Activated CD8-positive, alpha-beta T cell treated with anti-CD3 and anti-CD28 coated beads for 36 hours (primary cell): ENCODE measurements around the gene CLEC2L. TPM values are rescaled to one million over a fixed set of nuclear protein-coding genes. Genes with fewer than 3 reads are reported as not detected.

ENCODE experiments used
- ATAC-seq: fragments of 200-7000 bp; cut with Tn5 transposase; one replicate; pipeline ENCODE4 v1.10.0; 2021; ENCODE audit warnings: mild to moderate bottlenecking, moderate library complexity
- CTCF ChIA-PET: fragments of 350-600 bp; sonication (Branson Sonifier 250); formaldehyde crosslinking; loops from one replicate; lab custom pipeline; 2021; ENCODE audit warnings: antibody characterized with exemption; lab: Charles Lee
- POLR2A ChIA-PET: fragments of 350-600 bp; sonication (Branson Sonifier 250); formaldehyde crosslinking; loops from one replicate; lab custom pipeline; 2021; ENCODE audit warnings: antibody characterized with exemption; lab: Charles Lee
- DNase-seq: peaks from one replicate; pipeline ENCODE4 v3.0.0-alpha.2; 2020
- H3K27ac Mint-ChIP-seq: one replicate; pipeline ENCODE4 v1.8.0; 2021; ENCODE audit warnings: mild to moderate bottlenecking, mixed read lengths
- H3K27me3 Mint-ChIP-seq: one replicate; pipeline ENCODE4 v1.8.0; 2021; ENCODE audit warnings: mixed read lengths
- H3K36me3 Mint-ChIP-seq: one replicate; pipeline ENCODE4 v1.8.0; 2021; ENCODE audit warnings: low read depth, mixed read lengths
- H3K4me1 Mint-ChIP-seq: one replicate; pipeline ENCODE4 v1.8.0; 2021; ENCODE audit warnings: low read depth, mixed read lengths
- H3K4me3 Mint-ChIP-seq: one replicate; pipeline ENCODE4 v1.8.0; 2021; ENCODE audit warnings: mild to moderate bottlenecking, moderate library complexity, mixed read lengths
- H3K9me3 Mint-ChIP-seq: one replicate; pipeline ENCODE4 v1.8.0; 2021; ENCODE audit warnings: mixed read lengths
- CTCF ChIP-seq: fragments of 200-600 bp; IDR thresholded peaks from one replicate; pipeline ENCODE4 v1.8.0; 2022; ENCODE audit warnings: antibody characterized with exemption, mild to moderate bottlenecking
- intact Hi-C: fragments of 100-400 bp; cut with micrococcal nuclease; formaldehyde crosslinking; loops from one replicate; pipeline ENCODE4 v1.10.0; 2022
- total RNA-seq, 2 experiments: library from RNA; stranded (reverse); gene quantifications; one replicate each; pipeline ENCODE4 v1.2.3, GENCODE V29; 2021

The CLEC2L gene
- total RNA-seq, 2 experiments from 2014 or later = not detected

- TF ChIP-seq CTCF = no peak
- DNase-seq (no peak), ATAC-seq (no peak)
- POLR2A ChIA-PET = interaction anchor here (0.5 kb wide), 1 partner anchor 483 kb away, joined by 3 read pairs; no protein-coding TSS in a partner anchor
- CTCF ChIA-PET = interaction anchor here (2.4 kb wide), 1 partner anchor 17 kb away, joined by 11 read pairs; no protein-coding TSS in a partner anchor
- Mint-ChIP-seq H3K27ac (no peak overlapping the region), H3K4me3 (no peak overlapping the region), H3K36me3 (peaks cover 10% of the 10 kb centered on the region), H3K4me1 (peaks cover 15% of the 10 kb centered on the region), H3K9me3 (no peaks in the 10 kb centered on the region), H3K27me3 (no peaks in the 10 kb centered on the region)
- intact Hi-C loops = no loop called here
Observed at GRCh38 chr7:139585042-139585441, 61.6 kb downstream of the CLEC2L start.

GRCh38 chr7:139586286-139586685 lies 62.8 kb downstream of the CLEC2L start:
- peaks cover 13% of the 10 kb centered on the region for H3K36me3 Mint-ChIP-seq
- ATAC-seq = no peak
- ChIA-PET POLR2A (no interaction called here), CTCF (interaction anchor here (2.4 kb wide), 1 partner anchor 16 kb away, joined by 11 read pairs; no protein-coding TSS in a partner anchor)
- intact Hi-C loops = no loop called here
- H3K27me3 Mint-ChIP-seq = no peaks in the 10 kb centered on the region
- no peaks in the 10 kb centered on the region for H3K9me3 Mint-ChIP-seq
- no peak overlapping the region for H3K27ac Mint-ChIP-seq
- TF ChIP-seq CTCF = no peak
- H3K4me1 Mint-ChIP-seq = peaks cover 15% of the 10 kb centered on the region
- no peak for DNase-seq
- H3K4me3 Mint-ChIP-seq = no peak overlapping the region

GRCh38 chr7:139587535-139587934 lies 64.0 kb downstream of the CLEC2L start:
- DNase-seq = no peak
- Mint-ChIP-seq H3K27ac (no peak overlapping the region), H3K4me3 (no peak overlapping the region), H3K4me1 (peaks cover 12% of the 10 kb centered on the region), H3K27me3 (no peaks in the 10 kb centered on the region), H3K9me3 (no peaks in the 10 kb centered on the region), H3K36me3 (peaks cover 18% of the 10 kb centered on the region)
- no peak for TF ChIP-seq CTCF
- intact Hi-C loops = no loop called here
- ATAC-seq = no peak
- CTCF ChIA-PET = interaction anchor here (0.9 to 2.8 kb wide), 2 partner anchors 14 to 415 kb away, joined by 3 to 8 read pairs; no protein-coding TSS in a partner anchor
- POLR2A ChIA-PET = no interaction called here

- CTCF ChIA-PET = interaction anchor here (1.5 to 2.9 kb wide), 4 partner anchors 13 to 414 kb away, joined by 4 to 29 read pairs (median 9); no protein-coding TSS in a partner anchor
- DNase-seq = no peak
- H3K9me3 Mint-ChIP-seq = no peaks in the 10 kb centered on the region
Observed at GRCh38 chr7:139588632-139589031, 65.1 kb downstream of the CLEC2L start.

More at GRCh38 chr7:139588632-139589031, 65.1 kb downstream of the CLEC2L start:
- POLR2A ChIA-PET = no interaction called here
- H3K4me1 Mint-ChIP-seq = peaks cover 4% of the 10 kb centered on the region
- peaks cover 20% of the 10 kb centered on the region for H3K36me3 Mint-ChIP-seq
- no peak for ATAC-seq
- H3K27me3 Mint-ChIP-seq = no peaks in the 10 kb centered on the region
- intact Hi-C loops = no loop called here
- no peak overlapping the region for H3K27ac Mint-ChIP-seq
- H3K4me3 Mint-ChIP-seq = no peak overlapping the region
- no peak for TF ChIP-seq CTCF
